HepG2 (cell line): ENCODE data around the gene MYH7B. TPM values are rescaled to one million over a fixed set of nuclear protein-coding genes. Genes with fewer than 3 reads are reported as not detected.

Experiments
- ATAC-seq: fragments of 200-7000 bp; cut with Tn5 transposase; 3 replicates; pipeline ENCODE4 v1.9.1; 2020; ENCODE audit warnings: mild to moderate bottlenecking, moderate library complexity
- BruUV-seq: library from RNA; stranded (reverse); fragments of 400-500 nt; replicated peaks from 2 replicates; lab custom pipeline; 2021; lab: Mats Ljungman, UMichigan
- CTCF ChIA-PET: fragments of 300-600 bp; formaldehyde crosslinking; extraction: SDS; loops from one replicate; lab custom pipeline; 2021; ENCODE audit warnings: low total read pairs, inconsistent platforms, low intra/inter-chr PET ratio; lab: Yijun Ruan, JAX
- POLR2A ChIA-PET: fragments of 350-600 bp; sonication (Branson Sonifier 250); formaldehyde crosslinking; loops from one replicate; lab custom pipeline; 2020; ENCODE audit warnings: antibody characterized with exemption, inconsistent platforms; lab: Yijun Ruan, JAX
- DNase-seq: peaks from one replicate; pipeline ENCODE4 v3.0.0-alpha.2; 2015; ENCODE audit warnings: low spot score
- FAIRE-seq: peaks from 3 replicates; lab custom pipeline; 2011; peaks lifted over from hg19 to GRCh38; lab: Jason Lieb, UNC
- H2AFZ ChIP-seq: one replicate; pipeline ENCODE4 v1.6.1; 2011; ENCODE audit warnings: low read length, inconsistent platforms
- H3K27ac ChIP-seq: fragments of 300-600 bp; 3 replicates; pipeline ENCODE4 v1.8.0; 2011; ENCODE audit warnings: mixed run types, mild to moderate bottlenecking, mixed read lengths, low read length, inconsistent platforms; ENCODE audit not compliant: insufficient read depth; ENCODE audit errors: extremely low read length
- H3K27me3 ChIP-seq, 2 experiments: fragments of 200-600 bp in 1 of 2; 2 replicates in 1 of 2; 3 replicates in 1 of 2; pipeline versions ENCODE4 v1.6.0 to v1.8.0; 2011; ENCODE audit warnings: low read length in 2 of 2, mild to moderate bottlenecking in 2 of 2, moderate library complexity in 2 of 2, inconsistent platforms in 1 of 2; ENCODE audit not compliant: insufficient read depth in 2 of 2, control insufficient read depth in 1 of 2
- H3K36me3 ChIP-seq, 2 experiments: fragments of 200-600 bp in 1 of 2; replicated peaks in 1 of 2; 2 replicates in 1 of 2; 3 replicates in 1 of 2; pipeline versions ENCODE4 v1.5.1 to v1.8.0; 2011; ENCODE audit warnings: low read length in 2 of 2, inconsistent platforms in 1 of 2; ENCODE audit not compliant: insufficient read depth in 2 of 2, control insufficient read depth in 1 of 2
- H3K4me1 ChIP-seq: 2 replicates; pipeline ENCODE4 v1.5.1; 2012; ENCODE audit warnings: low read length, inconsistent platforms; ENCODE audit not compliant: insufficient read depth
- H3K4me2 ChIP-seq: 2 replicates; pipeline ENCODE4 v1.6.0; 2011; ENCODE audit warnings: low read depth, low read length, inconsistent platforms
- H3K4me3 ChIP-seq, 3 experiments: fragments of 200-600 bp in 1 of 3; sonication (generic), shearing (Covaris generic) in 1 of 3; replicated peaks in 1 of 3; 2 replicates each; pipeline ENCODE4 v1.5.1; 2011 to 2016; ENCODE audit warnings: low read length in 3 of 3, inconsistent platforms in 2 of 3, low read depth in 2 of 3, mild to moderate bottlenecking in 2 of 3, control low read depth in 1 of 3, mixed read lengths in 1 of 3; ENCODE audit not compliant: insufficient read depth in 1 of 3
- H3K79me2 ChIP-seq: one replicate; pipeline ENCODE4 v1.6.1; 2011; ENCODE audit warnings: low read length, inconsistent platforms; ENCODE audit not compliant: insufficient read depth
- H3K9ac ChIP-seq: 2 replicates; pipeline ENCODE4 v1.6.0; 2011; ENCODE audit warnings: mild to moderate bottlenecking, low read depth, low read length, inconsistent platforms; ENCODE audit not compliant: insufficient read depth
- H3K9me3 ChIP-seq: 2 replicates; pipeline ENCODE4 v1.5.1; 2012; ENCODE audit warnings: mild to moderate bottlenecking, low read length
- H4K20me1 ChIP-seq: 2 replicates; pipeline ENCODE4 v1.6.0; 2011; ENCODE audit warnings: inconsistent platforms, mild to moderate bottlenecking, low read length, moderate library complexity; ENCODE audit not compliant: insufficient read depth
- ADNP ChIP-seq: sonication (generic); formaldehyde crosslinking; IDR thresholded peaks from 2 replicates; pipeline ENCODE4 v1.4.0; 2020; ENCODE audit warnings: missing genetic modification reagents
- CERS6 ChIP-seq: sonication (generic); formaldehyde crosslinking; IDR thresholded peaks from 2 replicates; pipeline ENCODE4 v1.5.0; 2020; ENCODE audit warnings: missing genetic modification reagents
- GLMP ChIP-seq: sonication (generic); formaldehyde crosslinking; IDR thresholded peaks from 2 replicates; pipeline ENCODE4 v1.9.0; 2021; ENCODE audit warnings: missing genetic modification reagents, mild to moderate bottlenecking, borderline replicate concordance
- NR3C1 ChIP-seq: sonication (generic); formaldehyde crosslinking; IDR thresholded peaks from 2 replicates; pipeline ENCODE4 v1.4.0; 2020; ENCODE audit warnings: missing genetic modification reagents
- PBX3 ChIP-seq: sonication (generic); formaldehyde crosslinking; IDR thresholded peaks from 2 replicates; pipeline ENCODE4 v1.8.1; 2023; ENCODE audit warnings: missing genetic modification reagents, inconsistent platforms, borderline replicate concordance
- PHB2 ChIP-seq: fragments of 450-650 bp; IDR thresholded peaks from 2 replicates; pipeline ENCODE4 v1.6.1; 2018; ENCODE audit not compliant: partially characterized antibody
- RBM22 ChIP-seq: fragments of 200-400 bp; formaldehyde crosslinking; optimal IDR thresholded peaks from 2 replicates; pipeline ENCODE3; 2017; ENCODE audit warnings: mild to moderate bottlenecking, low read length, moderate library complexity
- SNAPC5 ChIP-seq: sonication (generic); formaldehyde crosslinking; IDR thresholded peaks from 2 replicates; pipeline ENCODE4 v1.8.1; 2023; ENCODE audit warnings: mild to moderate bottlenecking, missing genetic modification reagents, borderline replicate concordance
- THAP8 ChIP-seq: sonication (generic); formaldehyde crosslinking; IDR thresholded peaks from 2 replicates; pipeline ENCODE4 v1.5.1; 2020; ENCODE audit warnings: missing genetic modification reagents, mild to moderate bottlenecking, borderline replicate concordance
- ZBTB8A ChIP-seq: sonication (generic); formaldehyde crosslinking; IDR thresholded peaks from 2 replicates; pipeline ENCODE4 v1.4.0; 2020; ENCODE audit warnings: mild to moderate bottlenecking, low read depth, missing genetic modification reagents, borderline replicate concordance
- ZFP36L2 ChIP-seq: sonication (generic); formaldehyde crosslinking; IDR thresholded peaks from 2 replicates; pipeline ENCODE4 v1.4.0; 2020; ENCODE audit warnings: missing genetic modification reagents
- ZNF317 ChIP-seq: sonication (generic); formaldehyde crosslinking; IDR thresholded peaks from 2 replicates; pipeline ENCODE4 v1.5.0; 2020; ENCODE audit warnings: mild to moderate bottlenecking, missing genetic modification reagents
- ZNF333 ChIP-seq: sonication (generic); formaldehyde crosslinking; IDR thresholded peaks from 2 replicates; pipeline ENCODE4 v1.4.0; 2020; ENCODE audit warnings: mild to moderate bottlenecking, missing genetic modification reagents, borderline replicate concordance
- ZNF687 ChIP-seq: sonication (generic); formaldehyde crosslinking; IDR thresholded peaks from 2 replicates; pipeline ENCODE4 v1.5.1; 2020; ENCODE audit warnings: mild to moderate bottlenecking, missing genetic modification reagents, moderate library complexity
- ZNF747 ChIP-seq: sonication (generic); formaldehyde crosslinking; IDR thresholded peaks from 2 replicates; pipeline ENCODE4 v1.8.1; 2023; ENCODE audit warnings: missing genetic modification reagents, mild to moderate bottlenecking, borderline replicate concordance
- WGBS: methylation state at CpG from one replicate; pipeline ENCODE4 v1.1.6; 2017; ENCODE audit warnings: low lambda C conversion rate; 5-methylcytosine and 5-hydroxymethylcytosine counted together
- in situ Hi-C: cut with HindIII; loops from 2 replicates; pipeline ENCODE4 v1.10.0; 2017; ENCODE audit warnings: low pct_unique_long_range_greater_than_20kb; ENCODE audit not compliant: extremely low pct_ligation_motif_present
- intact Hi-C: fragments of 100-400 bp; cut with micrococcal nuclease; formaldehyde crosslinking; loops from one replicate; pipeline ENCODE4 v1.10.0; 2022; ENCODE audit not compliant: unreplicated experiment
- polyA plus RNA-seq, 8 experiments: library from polyadenylated mRNA; depleted of rRNA in 3 of 8; stranded (reverse) in 7 of 8; unstranded in 1 of 8; fragments of >200 nt; fragmentation: Illumina TruSeq in 4 of 8; extraction: Trizol in 4 of 8; gene quantifications; 2 replicates each; pipeline versions ENCODE4 v1.2.1 to v1.2.3, GENCODE V29; 2011 to 2016; ENCODE audit warnings: low read depth in 4 of 8, missing spikeins in 1 of 8, mixed read lengths in 1 of 8; ENCODE audit not compliant: insufficient read depth in 1 of 8
- total RNA-seq, 5 experiments: library from RNA; depleted of rRNA; stranded (reverse); fragments of >200 nt; fragmentation: Illumina TruSeq; extraction: Trizol; gene quantifications; 2 replicates each; pipeline ENCODE4 v1.2.3, GENCODE V29; 2016; ENCODE audit warnings: low read depth in 1 of 5

Gene MYH7B
- total and polyA plus RNA-seq, 2 of the 13 experiments (the other 11 are each of a cell fraction or from before 2014, with no cell fraction given) = 0.05 to 0.20 TPM

- FAIRE-seq (no peak), DNase-seq (no peak), ATAC-seq (peak; percentile 1; the same call in 2 of the 3 replicates)
- intact Hi-C loops (no loop called here), in situ Hi-C loops (no loop called here)
- WGBS = 96% methylated on average over 26 of the region's 28 CpGs
- H3K79me2 ChIP-seq = no peaks in the 10 kb centered on the region
- H3K4me1 ChIP-seq = peaks cover 28% of the 10 kb centered on the region
- H3K36me3 ChIP-seq = peaks cover 40 to 54% of the 10 kb centered on the region in 2 experiments
- ChIA-PET POLR2A (interaction anchor here (0.7 to 2.1 kb wide), 4 partner anchors 30 to 124 kb away, joined by 3 to 9 read pairs (median 3); partner anchors contain the start of genes GSS and MYH7B), CTCF (no interaction called here)
- H4K20me1 ChIP-seq = no peaks in the 10 kb centered on the region; the same call in 1 of the 2 replicates
- no peaks in the 10 kb centered on the region for H3K9me3 ChIP-seq
- H3K4me3 ChIP-seq = no peak overlapping the region
- H3K9ac ChIP-seq = no peak overlapping the region
- no TSS peak for BruUV-seq
- H3K27me3 ChIP-seq = no peaks in the 10 kb centered on the region
- no peak overlapping the region for H2AFZ ChIP-seq
- H3K4me2 ChIP-seq = no peak overlapping the region
- no peak overlapping the region for H3K27ac ChIP-seq
- no peak for TF ChIP-seq CERS6 (CRISPR knock-in tag)
- TF ChIP-seq SNAPC5 (CRISPR knock-in tag) = no peak
- no peak for TF ChIP-seq NR3C1
- no peak for TF ChIP-seq GLMP (CRISPR knock-in tag)
- TF ChIP-seq PHB2 = no peak
- no peak for TF ChIP-seq ZBTB8A (CRISPR knock-in tag)
- peak; percentile 30 for TF ChIP-seq ZNF687 (CRISPR knock-in tag)
- peak; percentile 20 for TF ChIP-seq RBM22
- no peak for TF ChIP-seq THAP8 (CRISPR knock-in tag)
- no peak for TF ChIP-seq PBX3 (CRISPR knock-in tag)
- TF ChIP-seq ZNF747 (CRISPR knock-in tag) = no peak
- no peak for TF ChIP-seq ZNF317 (CRISPR knock-in tag)
- TF ChIP-seq ZFP36L2 (CRISPR knock-in tag) = no peak
- TF ChIP-seq ZNF333 (CRISPR knock-in tag) = no peak
- TF ChIP-seq ADNP (CRISPR knock-in tag) = no peak
Measured at GRCh38 chr20:34998331-34998950, 42.8 kb downstream of the MYH7B start.
